NCI-H1436 treated with DMSO at 0.1 percent for 48 hours (cell line): ENCODE results near the gene DUSP14.
"Not testable (repeated sequence)": the region's sequence is repeated elsewhere in the genome, so short reads cannot be mapped to it uniquely, and the experiment has no call there.

Experiments used
- DNase-seq: peaks from one replicate; lab custom pipeline; 2025; lab: John Stamatoyannopoulos, UW

Gene DUSP14, protein sequence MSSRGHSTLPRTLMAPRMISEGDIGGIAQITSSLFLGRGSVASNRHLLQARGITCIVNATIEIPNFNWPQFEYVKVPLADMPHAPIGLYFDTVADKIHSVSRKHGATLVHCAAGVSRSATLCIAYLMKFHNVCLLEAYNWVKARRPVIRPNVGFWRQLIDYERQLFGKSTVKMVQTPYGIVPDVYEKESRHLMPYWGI

DNA sequence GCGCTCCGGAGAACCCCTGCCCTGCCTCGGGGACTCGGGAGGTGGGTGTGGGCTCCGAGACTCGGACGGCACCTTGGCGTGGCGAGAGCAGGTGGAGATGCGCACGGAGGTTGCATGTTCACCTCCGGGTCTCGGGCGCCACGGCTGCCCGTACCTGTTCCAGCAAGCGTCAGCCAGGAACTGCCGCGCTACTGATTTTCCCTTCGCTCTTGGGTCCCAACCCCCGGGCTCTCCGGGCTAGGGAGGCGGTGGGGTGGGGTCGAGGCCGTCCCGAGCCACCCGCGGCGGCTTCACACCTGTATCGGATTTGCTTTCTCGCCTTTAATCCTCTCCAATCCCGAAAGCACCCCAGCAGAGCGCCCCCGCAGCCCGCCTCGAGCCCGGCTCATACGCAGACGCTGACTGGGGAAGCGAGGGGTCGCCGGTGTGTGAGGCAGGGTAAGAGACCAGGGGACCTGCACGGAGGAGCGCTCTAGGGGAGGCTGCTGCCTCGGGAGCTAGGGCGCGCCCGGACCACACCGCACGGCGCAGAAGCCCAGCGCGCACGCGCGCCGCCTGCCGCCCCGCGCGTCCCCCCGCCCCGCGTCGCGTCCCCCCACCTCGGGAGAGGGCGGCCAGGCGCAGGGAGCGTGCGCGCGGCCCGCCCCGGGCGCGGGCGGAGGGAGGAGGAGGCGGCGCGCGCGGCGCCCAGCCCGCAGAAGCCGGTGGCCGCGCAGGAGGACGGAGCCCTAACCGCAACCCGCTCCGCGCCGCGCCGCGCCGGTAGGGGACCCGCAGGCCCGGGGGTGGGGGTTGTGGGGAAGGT lies at the start of gene DUSP14:
DUSP14 (plus strand) TSS at position 695 of the 805 bp plus-strand sequence. CDS start 22,382 bp downstream, outside the sequence.
- DNase-seq = peak; percentile 42

DNA sequence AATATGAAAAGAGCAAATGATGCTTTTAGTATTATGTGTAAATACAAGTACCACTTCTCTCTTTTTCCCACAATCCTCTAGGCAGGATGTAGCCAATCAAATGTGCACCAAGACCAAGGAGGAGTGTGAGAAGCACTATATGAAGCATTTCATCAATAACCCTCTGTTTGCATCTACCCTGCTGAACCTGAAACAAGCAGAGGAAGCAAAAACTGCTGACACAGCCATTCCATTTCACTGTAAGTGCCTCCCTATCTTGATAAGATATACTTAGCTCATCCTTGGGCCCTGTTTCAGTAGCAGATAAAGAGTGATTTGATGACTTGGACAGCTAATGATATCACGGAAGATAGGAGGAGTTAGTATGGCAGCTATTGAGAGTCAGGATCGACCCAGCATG lies 49.3 kb upstream of the DUSP14 start:
- no peak for DNase-seq

DNA sequence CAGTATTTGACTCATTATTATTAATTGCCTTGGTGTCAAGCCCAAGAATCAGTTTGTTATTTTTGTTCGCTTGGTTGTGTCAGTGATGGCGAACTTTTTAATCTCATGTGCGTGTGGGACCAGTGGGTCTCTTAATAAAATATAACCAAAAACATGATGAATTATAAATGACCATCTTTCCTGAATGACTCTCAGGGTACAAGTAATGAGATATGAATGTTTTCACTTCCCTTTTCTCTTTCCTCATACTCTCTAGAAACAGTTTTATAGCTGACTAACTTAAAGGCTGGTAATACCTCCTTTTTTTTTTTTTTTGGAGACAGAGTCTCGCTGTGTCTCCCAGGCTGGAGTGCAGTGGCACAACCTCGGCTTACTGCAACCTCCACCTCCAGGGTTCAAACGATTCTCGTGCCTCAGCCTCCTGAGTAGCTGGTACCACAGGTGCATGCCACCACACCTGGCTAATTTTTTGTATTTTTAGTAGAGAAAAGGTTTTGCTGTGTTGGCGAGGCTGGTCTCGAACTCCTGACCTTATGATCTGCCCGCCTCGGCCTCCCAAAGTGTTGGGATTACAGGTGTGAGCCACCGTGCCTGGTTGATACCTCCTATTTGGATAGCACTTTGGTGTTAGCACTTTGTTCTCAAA lies 48.2 kb upstream of the DUSP14 start:
- not testable (repeated sequence) for DNase-seq

DNA sequence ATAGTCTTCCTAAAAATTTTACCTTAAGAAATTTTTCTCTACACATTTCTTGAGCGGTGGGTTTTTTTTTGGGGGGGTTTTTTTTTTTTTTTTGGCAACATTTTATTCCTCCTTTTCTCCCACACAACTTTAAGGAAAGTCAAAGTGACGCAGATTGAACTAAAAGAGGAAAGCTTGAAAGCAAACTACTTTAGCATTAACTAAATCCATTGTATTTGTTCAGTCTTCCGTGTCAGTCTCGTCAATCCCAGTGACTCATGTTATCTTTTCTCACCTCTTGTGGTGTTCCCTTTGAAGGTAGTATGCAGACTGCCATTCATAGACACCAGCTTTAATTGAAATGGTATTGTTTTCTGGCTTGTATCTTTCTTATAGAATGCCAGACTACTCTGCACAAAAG lies 43.7 kb upstream of the DUSP14 start:
- DNase-seq = no peak

DNA sequence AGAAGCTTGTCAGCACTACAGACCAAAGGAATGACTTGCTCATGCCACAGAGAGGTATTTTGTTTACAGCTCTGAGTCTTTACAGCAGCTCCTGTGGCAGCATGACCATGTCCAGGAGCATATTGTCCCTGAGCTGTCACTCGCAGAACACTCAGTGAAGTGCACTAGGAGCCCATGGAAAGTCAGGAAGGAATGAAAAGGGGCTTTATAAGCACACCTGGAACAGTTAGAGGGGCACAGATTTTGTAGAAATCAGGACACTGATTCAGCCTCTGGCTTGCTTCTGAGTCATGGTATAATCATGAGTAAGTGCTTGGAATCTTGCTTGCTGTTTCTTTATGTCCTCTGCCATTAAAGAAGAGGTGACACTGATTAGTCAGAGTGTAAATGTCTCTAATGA lies 42.0 kb upstream of the DUSP14 start:
- DNase-seq = no peak

DNA sequence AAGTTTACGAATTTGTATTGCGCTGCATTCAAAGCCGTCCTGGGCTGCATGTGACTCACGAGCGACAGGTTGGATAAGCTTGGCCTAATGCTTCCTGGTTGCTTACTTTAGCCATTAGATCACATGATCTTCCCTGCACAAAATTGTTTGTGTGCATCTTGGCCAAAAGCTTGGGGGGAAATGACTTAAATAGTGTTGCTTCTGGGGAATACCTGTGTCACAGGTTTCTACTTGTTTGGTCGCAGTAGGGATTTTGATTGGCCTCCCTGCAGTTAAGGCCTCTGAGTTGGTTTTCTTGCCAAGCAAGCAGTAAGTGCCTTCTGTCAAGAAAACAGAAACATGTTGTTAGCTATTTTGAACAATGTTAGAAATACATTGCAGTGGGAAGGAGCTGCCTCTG lies 39.6 kb upstream of the DUSP14 start:
- no peak for DNase-seq

DNA sequence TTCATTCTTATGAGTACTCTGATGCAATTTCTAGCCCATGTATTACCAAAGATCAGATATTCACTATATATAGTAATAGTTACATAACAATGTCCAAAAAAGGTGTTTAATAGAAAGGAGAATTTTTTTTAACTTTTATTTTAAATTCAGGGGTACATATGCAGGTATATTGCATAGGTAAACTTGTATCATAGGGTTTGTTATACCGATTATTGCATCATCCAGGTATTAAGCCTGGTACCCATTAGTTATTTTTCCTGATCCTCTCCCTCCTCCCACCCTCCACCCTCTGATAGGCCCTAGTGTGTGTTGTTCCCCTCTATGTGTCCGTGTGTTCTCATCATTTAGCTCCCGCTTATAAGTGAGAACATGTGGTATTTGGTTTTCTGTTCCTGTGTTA lies 31.9 kb upstream of the DUSP14 start:
- DNase-seq = not testable (repeated sequence)

DNA sequence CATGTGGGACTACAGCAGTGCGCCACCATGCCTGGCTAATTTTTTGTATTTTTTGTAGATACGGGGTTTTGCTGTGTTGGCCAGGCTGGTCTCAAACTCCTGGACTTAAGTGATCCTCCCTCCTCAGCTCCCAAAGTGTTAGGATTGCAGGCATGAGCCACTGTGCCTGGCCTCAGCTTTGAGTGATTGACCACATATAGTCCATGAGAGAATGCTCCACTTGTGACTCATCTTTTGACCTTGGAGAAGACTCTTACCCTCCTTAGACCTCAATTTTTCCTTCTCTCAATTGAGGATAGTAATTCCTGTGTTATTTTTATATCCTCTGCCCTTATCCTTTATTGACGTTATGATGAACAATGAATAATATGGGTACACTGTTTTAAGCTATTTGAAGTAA lies 30.9 kb upstream of the DUSP14 start:
- no peak for DNase-seq

DNA sequence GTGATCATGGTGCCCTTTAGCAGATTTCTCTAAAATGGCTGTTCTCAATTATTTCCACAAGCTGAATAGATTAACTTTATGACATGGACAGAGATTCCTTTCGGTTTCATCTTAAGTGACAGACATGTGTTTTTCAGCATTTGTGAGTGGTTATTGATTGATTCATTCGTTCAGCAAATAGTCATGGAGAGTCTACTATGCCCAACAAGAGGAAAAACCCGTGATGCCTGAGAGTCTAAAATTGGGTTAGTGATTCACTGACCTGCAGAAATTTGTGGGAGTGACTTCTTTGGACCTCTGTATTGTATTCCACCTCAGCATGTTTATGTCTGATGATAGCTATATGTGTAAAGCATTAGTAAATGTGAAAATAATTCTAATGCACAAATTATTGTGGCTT lies 28.0 kb upstream of the DUSP14 start:
- DNase-seq = no peak

DNA sequence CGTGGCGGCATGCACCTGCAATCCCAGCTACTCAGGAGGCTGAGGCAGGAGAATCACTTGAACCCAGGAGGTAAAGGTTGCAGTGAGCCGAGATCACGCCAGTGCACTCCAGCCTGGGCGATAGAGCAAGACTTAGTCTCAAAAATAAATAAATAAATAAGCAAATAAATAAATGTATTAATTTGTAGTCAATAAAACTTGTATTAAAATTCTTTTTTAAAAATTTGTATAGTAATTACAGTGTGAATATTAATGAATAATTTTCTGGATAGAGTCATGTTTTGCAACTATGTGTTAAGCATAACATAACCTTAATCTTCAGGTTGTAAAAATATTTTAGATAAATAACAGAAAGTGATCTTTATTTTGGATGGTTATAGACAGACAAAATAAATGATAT lies 27.2 kb upstream of the DUSP14 start:
- no peak for DNase-seq

DNA sequence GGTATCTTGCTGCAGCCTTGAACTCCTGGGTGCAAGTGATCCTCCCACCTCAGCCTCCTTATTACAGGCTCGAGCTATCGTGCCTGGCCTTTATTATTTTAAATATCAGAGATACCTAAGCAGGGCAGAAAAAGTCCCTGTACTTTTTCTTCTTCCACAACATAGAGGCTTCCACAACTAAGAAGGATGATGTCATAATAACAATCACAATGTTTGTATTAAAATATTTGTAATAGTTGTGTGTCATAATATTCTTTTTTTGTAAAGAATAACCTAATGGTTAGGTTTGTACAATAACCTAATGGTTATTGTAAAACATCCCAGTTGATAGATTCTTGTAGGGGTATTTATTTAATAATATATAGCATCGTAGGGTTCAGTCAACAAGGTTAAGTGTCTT lies 26.7 kb upstream of the DUSP14 start:
- DNase-seq = no peak

DNA sequence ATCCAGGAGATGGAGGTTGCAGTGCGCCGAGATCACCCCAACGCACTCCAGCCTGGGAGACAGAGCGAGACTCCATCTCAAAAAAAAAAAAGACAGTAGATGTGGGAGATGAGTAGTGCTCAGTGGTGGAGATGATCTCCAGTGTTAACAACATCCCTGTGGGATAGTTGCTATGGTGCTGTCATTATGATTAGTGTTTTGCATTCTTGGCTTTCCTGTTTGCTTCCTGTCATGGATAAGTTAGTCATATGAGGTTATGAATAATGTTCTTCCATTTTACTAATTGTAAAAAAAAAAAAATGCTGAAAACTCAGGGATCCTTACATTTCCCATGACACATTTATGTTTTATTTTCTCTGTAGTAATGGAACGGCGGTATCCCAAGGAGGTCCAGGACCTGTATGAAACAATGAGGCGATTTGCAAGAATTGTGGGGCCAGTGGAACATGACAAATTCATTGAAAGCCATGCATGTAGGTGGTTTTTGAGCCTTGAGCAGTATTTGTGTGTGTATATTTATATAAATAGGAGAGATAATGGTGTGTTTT lies 24.5 kb upstream of the DUSP14 start:
- no peak for DNase-seq

DNA sequence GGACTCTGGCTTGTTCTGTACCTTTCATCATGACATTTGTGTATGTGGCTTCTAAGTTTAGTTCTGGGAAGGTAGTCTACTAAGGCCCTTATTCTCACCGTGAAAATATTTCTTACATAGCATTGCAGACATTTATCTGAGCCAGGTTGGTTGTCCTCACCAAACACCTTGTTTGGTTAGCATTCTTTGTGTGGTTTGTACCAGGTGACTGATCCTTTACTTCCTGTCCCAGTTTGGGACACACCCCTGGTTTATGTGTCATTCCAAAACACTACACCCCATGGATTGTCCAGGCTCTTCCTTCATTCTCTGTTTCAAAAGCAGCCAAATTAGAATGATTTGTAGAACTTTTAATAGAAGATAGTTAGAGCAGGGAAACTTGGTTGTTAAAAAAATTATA lies 23.2 kb upstream of the DUSP14 start:
- no peak for DNase-seq

DNA sequence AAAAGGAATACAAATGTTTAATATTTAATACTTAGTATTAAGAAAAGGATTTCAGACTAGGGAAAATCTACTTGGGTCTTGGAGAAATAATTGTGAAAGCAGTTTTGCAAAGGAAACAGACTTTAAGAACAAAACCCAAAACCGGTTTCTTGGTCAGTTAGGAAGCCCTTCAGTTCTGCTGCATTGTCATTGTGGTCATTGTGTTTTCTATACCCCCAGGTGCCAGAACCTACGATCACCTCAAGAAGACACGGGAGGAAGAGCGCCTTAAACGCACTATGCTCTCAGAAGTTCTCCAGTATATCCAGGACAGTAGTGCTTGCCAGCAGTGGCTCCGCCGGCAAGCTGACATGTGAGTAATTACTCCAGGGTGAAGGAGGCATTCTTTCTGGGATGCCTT lies 19.5 kb upstream of the DUSP14 start:
- no peak for DNase-seq

DNA sequence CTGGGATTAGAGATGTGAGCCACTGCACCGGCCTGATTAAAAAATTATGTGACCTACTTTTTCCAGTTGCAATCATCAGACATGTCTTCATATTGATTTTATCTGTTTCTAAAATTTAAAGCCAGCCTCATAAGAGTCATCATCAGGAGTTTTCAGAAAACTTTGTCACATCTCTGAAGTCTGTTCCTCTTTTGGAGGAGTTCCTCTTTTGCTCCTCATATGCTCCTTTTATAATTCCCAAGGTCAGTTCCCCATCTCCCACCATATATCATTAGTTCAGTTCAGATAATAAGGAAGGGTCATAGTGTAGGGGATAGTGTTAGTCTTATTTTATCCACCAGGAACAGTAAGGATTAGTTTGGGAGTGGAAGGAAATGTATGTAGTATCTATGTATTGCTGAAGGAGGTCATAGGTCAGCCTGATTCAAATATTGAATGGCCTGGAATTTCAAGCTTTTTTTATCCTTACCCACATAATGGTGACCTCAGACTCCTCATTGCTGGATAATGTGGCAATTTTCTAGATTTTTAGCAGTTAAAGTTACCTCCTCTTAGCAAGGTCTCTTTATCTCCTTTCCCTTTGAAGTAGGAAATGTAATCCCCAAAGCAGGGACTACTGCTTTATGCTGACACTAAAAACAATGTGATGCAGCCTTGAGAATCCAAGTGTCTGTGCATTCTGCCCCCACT lies 13.8 kb upstream of the DUSP14 start:
- no peak for DNase-seq

DNA sequence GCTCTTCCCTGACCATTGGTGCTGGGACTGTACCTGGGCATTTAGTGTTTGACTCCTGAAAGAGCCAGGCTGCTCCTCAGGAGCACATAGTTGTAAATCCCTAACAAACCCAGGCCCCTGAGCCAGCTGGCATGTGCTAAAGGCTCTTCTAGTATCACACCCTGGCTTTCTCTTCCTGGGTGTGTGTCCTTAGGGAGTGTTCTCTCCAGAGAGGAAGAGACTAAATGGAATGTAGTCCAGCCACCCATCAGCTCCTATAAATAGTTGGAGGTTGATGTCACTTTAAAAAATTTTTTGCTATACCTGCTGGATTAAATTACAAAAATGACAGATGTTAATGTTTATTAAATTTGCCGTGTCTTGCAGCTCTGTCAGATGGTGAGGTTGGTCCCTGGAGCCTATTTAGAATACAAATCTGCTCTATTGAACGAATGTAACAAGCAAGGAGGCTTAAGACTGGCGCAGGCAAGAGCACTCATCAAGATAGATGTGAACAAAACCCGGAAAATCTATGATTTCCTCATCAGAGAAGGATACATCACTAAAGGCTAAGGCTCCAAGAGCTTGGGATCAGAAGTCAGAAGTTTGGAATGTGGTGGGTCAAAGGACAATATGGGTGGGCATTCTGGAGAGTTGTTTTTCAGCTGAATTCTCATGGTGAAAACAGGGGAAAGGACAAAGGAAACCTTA lies 13.1 kb upstream of the DUSP14 start:
- no peak for DNase-seq

DNA sequence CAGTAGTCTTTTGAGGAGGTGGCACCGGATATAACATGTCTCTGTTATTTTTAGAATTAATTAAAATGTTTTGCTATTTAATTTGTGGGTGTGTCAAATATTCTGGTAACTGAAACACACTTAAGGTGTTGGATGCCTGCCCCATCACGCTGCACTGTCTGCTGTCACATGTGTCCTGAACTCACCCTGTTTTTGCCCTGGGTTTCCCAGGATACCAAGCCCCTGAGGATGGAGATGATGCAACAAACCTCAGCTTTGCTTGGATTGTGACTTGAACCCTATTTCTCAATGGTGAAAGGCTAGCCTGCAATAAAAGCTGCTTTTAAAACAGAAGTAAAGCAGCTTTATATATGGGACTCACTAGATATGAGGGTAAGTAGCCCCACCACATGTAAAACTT lies 11.5 kb upstream of the DUSP14 start:
- DNase-seq = no peak

DNA sequence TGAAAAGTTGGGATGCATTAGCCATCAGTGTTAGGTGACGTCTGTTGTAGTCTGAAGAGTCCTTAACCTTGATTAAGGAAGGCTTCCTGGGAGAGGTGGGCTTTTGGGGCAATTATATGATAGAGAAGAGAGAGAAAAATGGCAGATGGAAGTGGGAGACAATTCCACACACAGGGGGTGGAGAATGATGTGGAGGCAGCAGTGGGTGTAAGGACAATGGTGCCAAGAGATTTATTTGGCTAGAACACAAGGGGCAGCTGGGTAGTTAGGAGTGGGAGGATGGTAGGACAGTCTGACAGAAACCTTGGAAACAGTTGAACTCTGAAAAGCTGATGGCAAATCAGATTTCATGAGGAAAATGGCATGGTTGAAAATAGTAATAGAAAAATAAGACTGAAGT lies 10.7 kb upstream of the DUSP14 start:
- no peak for DNase-seq

DNA sequence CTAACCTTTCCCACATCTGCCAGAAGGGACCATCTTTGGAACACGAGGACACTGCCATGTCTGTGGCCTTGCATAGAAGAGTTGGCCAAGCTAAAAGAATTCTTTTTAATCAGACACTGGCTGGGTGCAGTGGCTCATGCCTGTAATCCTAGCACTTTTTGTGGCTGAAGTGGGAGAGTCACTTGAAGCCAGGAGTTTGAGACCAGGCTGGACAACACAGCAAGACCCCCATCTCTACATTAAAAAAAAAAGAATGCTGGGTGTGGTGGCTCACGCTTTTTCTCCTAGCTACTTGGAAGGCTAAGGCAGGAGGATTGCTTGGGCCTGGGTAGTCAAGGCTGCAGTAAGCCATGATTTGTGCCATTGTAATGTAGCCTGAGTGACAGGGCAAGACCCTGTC lies 9.3 kb upstream of the DUSP14 start:
- DNase-seq = no peak

DNA sequence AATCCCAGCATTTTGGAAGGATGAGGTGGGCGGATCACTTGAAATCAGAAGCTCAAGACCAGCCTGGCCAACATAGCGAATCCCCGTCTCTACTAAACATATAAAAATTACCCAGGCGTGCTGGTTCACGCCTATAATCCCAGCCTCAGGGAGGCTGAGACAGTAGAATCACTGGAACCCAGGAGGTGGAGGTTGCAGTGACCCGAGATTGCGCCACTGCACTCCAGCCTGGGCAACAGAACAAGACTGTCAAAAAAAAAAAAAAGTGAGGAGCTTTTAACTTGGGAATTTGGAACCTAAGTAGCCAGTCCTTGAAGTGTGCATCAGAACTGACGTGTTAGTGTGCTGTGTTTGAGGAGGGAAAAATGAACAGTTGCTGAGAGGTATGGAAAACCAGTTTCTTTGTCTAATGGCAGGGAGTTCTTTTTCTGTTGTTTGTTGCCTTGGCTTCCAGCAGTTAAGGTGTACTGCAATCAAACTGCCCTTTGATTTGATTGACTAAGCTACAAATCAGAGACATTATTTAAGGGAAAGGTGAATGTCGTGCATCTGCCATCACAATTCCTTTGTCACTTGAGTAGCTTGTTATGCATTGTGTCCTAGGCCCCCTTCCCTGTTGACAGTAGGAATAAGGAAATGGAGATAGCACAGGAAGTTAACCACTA lies 8.6 kb upstream of the DUSP14 start:
- DNase-seq = no peak

DNA sequence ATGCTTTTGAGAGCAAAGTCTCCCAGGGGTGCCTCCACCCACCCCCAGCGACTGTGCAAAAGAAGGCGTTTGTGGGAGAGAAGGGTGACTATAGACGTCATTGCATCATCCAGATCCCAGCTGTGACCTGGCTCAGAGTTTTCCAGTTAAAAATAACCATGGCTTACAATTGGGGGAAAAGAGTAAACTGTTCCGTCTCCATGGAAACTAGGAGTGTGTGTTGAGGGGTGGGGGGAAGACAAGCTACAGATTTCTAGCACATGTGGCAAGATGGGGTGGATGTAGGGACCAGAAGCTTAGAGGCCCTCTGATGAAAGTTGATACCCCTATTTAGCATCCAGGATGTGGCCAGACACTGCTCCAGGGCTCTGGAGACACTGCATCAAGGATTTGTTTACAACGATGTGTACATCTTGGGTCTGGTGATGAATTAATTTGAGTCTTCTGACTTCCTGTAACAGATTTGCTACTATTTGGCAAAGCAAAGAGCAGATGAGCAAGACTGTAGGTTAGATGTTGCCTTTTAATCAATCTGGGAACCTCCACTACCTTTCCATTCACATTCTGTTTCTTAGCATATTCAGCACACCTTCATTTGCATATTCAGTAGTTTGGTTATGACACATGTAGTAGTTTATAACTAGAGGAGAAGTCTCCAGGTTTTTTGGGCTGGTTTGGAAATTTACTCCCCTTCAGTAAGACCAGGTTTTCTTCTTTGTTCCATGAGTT lies 6.2 kb upstream of the DUSP14 start:
- DNase-seq = no peak
